Vagina (tissue), 2 donors: ENCODE results near the gene FAM185A.
"Not testable (repeated sequence)": the region's sequence is repeated elsewhere in the genome, so short reads cannot be mapped to it uniquely, and the experiment has no call there.

Experiments
- POLR2AphosphoS5 ChIP-seq, 2 donors: sonication (generic); formaldehyde crosslinking; IDR thresholded peaks; one replicate each; pipeline ENCODE4 v1.9.0; 2017; ENCODE audit warnings: antibody characterized with exemption in 2 of 2, mild to moderate bottlenecking in 2 of 2, low read depth in 1 of 2; ENCODE audit not compliant: insufficient read depth in 1 of 2
- TF ChIP-seq, protein P1 (sequence below), 3 experiments: fragments of 450-650 bp in 2 of 3; fragments of 200-600 bp in 1 of 3; sonication (generic) in 1 of 3; IDR thresholded peaks; one replicate each; pipeline ENCODE4 v1.5.1; 2017 to 2019; ENCODE audit warnings: antibody characterized with exemption in 3 of 3, mild to moderate bottlenecking in 2 of 3, moderate library complexity in 2 of 3

DNA sequence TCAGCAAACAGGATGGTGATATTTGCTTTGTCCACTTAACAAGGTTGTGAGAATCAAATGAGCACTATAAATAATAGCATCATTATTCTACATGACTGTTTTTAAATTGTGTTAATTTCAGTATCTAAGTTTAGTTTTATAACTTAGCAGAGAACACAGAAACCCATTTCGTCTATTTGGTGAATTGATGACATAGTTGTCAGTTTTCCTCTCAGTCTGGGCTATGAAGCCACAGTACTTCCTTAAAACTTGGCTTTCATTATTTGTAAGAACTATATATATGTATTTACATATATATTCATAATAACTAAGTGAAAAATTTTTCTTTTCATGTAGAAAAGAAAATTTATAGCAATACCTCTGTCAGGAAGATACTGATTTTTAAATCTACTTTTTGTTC lies 11.1 kb downstream of the FAM185A start:
- TF ChIP-seq, protein P1, sequence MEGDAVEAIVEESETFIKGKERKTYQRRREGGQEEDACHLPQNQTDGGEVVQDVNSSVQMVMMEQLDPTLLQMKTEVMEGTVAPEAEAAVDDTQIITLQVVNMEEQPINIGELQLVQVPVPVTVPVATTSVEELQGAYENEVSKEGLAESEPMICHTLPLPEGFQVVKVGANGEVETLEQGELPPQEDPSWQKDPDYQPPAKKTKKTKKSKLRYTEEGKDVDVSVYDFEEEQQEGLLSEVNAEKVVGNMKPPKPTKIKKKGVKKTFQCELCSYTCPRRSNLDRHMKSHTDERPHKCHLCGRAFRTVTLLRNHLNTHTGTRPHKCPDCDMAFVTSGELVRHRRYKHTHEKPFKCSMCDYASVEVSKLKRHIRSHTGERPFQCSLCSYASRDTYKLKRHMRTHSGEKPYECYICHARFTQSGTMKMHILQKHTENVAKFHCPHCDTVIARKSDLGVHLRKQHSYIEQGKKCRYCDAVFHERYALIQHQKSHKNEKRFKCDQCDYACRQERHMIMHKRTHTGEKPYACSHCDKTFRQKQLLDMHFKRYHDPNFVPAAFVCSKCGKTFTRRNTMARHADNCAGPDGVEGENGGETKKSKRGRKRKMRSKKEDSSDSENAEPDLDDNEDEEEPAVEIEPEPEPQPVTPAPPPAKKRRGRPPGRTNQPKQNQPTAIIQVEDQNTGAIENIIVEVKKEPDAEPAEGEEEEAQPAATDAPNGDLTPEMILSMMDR (IDR thresholded peaks at IDR 0.05) = not testable (repeated sequence)
- not testable (repeated sequence) for TF ChIP-seq POLR2AphosphoS5 (IDR thresholded peaks at IDR 0.05; ENCODE audit: insufficient read depth in 1 of 2, low read depth in 1 of 2)
